Ramos (cell line): Measurements from ENCODE around the gene CPN2.

Source experiments
- in situ Hi-C: fragments of 300-500 bp; cut with MboI; formaldehyde crosslinking; loops from one replicate; pipeline ENCODE4 v1.14.3; 2022; ENCODE audit warnings: low sequenced_read_pairs; ENCODE audit not compliant: unreplicated experiment

CPN2 gene

DNA sequence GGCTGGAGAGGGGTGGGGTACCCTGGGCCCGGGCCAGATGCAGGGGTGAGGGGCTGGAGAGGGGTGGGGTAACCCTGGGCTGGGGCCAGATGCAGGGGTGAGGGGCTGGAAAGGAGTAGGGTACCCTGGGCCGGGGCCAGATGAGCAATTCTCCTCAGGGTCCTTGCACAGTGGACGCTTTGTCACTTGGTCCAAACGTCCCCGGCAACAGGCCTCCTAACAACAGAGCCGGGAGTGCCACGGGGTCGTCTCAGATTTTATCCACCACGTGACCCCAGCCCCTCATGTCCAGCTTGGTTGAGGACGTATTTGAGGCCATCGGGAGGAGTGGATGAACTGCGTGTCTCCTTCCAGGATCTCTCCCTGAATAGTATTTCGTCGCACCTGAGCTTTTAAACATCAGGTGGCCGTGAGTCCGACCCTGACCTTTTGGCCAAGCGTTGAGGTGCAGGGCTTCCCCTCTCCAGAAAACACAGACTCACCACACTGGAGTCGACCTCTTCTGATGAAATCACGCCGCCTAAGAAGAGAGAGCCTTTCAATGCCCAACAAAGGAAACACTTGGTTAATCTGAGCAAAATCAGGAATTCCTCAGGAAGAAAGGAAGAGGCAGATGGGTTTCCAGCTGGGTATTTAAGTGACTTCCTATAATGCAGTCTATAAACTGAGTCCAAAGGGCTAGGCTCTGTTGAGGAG lies 31.2 kb upstream of the CPN2 start:
- in situ Hi-C loops = no loop called here

DNA sequence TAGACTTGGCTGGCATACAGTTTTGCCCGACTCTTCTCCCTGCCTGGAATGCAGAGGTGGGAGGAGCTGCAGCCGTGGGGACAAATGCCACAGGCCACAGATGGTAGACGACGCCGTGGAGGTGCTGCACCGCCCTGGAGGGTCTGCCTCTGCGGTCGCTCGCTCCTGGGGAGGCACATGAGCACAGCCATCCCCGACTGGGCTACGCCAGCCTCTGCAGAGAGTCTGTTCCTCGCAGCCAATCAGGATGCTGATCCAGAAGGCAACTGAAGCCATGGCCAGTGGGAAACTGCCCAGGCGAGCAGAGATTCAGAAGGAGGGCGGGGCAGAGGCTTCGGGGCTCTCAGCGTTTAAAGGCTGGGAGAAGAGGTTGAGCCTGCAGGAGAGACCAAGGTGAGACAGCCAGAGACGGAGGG lies 30.3 kb upstream of the CPN2 start:
- in situ Hi-C loops = no loop called here

DNA sequence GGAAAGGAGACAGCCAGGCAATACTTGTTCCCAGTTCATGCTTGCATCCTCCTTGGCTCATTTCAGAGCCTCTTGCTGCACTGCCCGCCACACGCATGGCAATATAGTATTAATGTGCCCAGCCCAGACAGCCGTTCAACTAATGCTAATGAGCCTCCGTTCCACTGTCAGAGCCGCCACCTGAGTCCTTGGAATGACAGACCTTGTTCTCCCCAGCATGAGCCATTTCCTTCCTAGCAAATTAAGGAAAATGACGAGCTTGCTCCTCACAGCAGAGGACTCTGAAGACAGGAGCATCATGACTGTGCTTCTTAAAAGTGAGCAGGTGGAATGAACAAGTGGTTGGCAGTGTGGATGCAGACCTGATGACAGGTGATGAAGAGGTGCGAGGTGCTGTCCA lies 29.2 kb upstream of the CPN2 start:
- in situ Hi-C loops = no loop called here

DNA sequence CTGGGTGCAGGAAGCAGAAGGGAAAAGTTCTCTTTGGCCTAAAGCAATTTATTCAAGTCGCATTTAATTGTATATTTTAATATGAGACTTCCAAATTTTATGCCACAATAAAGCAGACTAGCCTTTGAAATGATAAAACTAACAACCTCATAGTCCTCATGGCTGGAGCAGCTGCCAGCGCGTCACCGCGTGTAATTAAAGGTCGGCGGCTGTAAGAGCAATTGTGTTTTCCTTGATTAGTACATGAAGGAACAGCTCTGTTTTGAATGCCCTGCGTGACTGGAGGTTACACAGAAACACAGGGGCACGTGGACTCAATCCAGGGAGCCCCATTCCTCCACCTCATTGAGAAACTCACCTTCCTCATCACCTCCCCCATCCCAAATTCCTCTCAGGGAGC lies 28.5 kb upstream of the CPN2 start:
- in situ Hi-C loops = no loop called here

DNA sequence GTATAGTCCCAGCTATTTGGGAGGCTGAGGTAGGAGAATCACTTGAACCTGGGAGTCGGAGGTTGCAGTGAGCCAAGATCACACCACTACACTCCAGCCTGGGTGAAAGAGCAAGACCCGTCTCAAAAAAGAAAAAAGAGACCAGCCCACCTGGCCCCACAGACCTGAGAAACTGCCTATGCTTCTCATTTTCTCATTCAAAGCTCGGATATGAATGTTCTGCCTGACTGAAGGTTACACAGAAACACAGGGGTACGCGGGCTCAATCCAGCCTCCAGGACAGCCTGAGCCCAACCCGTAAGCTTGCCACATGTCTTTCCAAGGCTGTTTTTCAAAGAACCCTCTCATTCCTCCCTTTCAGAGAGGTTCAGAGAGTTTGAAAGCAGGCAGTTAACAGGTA lies 28.1 kb upstream of the CPN2 start:
- in situ Hi-C loops = no loop called here

DNA sequence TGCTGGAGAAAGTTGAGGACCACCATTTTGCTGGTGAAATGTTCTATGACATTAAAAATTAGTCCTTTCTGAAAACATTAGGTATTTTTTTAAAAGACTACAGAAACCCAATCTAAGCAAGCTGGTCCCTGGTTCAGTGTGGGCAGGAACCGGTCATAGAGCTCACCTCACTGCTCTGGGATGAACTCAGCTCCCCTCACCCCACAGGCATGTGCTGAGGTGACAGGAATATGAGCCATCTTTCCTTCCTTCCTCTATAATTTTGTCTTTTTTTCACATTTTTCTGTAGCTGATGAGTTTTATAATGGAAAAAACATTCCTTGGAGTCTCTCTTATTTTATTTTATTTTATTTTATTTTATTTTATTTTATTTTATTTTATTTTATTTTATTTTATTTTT lies 26.6 kb upstream of the CPN2 start:
- in situ Hi-C loops = no loop called here

DNA sequence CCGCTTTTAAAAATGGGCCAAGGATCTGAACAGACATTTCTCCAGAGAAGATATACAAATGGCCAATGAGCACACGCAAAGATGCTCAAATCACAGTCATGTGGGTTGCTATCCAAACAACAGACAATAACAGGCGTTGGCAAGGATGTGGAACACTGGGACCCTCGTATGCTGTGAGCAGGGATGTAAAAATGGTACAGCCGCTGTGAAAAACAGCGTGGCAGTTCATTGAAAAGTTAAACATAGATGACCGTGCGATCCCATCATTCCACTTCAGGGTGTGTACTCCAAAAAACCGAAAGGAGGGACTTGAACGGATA lies 25.1 kb upstream of the CPN2 start:
- in situ Hi-C loops = no loop called here

DNA sequence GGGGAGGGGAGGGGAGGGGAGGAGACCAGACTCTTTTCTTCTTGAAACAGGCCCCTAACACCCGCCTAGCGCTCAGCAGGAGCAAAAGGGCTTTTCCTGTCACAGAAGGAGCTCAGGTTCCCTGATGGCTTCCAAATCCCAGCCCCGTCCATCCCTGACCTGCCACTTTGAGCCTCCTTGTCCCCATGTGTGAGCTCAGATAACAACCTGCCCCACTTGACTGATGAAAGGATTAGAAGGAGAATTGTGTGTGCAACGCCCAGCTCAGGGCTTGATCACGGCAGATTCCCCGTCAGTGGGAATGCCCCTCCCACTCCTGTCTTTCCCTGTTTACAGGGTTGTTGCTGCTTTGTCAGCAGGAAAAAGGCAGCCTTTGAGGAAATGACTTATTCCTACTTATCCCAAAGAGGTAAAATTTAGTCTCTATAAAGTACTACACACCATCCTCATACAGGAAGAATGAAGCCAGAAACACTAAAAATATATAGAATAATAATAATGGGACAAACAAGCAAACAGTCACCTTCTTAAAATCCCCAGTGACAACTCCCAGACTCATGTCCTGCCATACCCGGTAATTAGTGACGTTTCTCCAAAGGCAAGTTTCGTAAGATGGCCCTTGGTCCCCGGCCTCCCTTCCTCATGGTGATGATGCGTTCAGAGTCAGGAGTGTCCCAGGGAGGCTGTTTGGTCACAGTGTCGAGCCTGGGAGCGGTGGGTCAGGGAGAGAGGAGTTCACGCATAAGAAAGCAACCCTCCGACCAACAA lies 24.5 kb upstream of the CPN2 start:
- in situ Hi-C loops = no loop called here

DNA sequence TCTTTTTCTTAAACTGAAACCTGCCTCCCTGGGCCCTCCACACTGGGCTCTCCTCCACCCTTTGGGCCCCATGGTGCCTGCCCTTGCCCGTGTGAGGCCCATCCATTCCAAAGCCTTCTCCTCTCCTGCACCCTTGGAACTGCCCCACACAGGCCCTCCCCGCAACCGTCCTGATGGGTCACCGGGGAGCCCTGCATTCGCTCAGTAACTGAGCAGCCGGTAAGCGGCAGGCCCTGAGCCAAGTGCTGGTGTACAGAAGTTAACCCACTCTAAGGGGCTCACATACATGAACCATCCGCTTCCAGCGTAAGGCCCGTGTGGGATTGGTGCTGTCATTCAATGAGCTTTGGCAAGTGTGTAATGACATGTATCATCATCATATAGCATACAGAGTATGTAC lies 23.8 kb upstream of the CPN2 start:
- in situ Hi-C loops = no loop called here

DNA sequence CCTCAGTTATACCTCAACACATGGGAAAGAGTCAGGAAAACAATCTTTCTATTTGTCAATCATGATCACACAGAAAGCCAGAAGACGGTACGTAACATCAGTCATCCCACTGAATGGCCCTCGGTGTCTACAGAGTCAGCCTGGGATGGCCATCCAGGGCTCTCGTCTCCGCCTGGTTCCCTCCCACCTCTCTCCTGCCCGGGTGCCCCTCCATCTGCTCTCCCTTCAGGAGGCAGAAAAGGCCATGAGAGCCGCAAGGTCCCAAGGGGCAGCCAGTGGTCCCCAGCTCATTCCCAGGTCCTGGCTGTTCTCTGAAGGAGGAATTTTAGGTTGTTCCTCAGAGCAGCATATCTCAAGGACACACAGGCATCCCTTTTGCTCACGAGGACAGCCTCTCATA lies 22.8 kb upstream of the CPN2 start:
- in situ Hi-C loops = no loop called here

DNA sequence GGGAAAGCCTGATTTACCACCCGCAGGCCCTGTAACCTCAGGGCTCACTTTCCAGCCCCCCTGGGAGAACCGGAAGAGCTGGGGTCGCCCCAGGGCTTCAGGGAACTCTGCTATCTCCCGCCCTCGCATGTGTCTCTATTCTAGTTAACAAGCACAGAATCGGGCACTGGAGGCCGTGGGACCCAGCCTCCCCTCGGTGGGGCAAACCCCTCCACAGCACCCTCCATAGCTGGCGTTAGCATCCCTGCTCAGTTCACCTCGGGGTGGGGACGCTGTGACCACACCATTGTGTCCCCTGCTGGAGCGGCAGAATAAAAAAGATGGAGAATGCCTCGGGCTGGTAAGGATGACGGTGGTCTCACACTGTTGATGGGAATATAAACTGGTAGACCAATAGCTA lies 21.9 kb upstream of the CPN2 start:
- in situ Hi-C loops = no loop called here

DNA sequence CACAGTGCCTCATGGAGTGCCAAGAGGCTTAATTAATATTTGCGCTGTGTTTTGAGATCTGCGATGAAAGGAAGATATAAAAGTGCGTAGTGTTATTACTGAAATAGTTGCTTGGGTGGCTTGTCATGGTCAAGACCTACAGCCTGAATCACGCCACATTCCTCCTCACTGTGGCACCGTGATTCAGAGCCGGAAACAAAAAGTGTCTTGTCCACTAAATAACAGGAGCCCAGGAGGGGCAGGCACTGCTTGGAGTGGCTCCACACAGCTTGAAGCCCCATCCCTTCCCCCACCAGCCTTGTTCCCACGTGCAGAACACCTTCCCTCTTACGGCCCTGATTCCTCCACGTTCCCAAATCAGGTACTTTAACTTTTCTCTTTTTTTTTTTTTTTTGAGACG lies 19.6 kb upstream of the CPN2 start:
- in situ Hi-C loops = no loop called here

DNA sequence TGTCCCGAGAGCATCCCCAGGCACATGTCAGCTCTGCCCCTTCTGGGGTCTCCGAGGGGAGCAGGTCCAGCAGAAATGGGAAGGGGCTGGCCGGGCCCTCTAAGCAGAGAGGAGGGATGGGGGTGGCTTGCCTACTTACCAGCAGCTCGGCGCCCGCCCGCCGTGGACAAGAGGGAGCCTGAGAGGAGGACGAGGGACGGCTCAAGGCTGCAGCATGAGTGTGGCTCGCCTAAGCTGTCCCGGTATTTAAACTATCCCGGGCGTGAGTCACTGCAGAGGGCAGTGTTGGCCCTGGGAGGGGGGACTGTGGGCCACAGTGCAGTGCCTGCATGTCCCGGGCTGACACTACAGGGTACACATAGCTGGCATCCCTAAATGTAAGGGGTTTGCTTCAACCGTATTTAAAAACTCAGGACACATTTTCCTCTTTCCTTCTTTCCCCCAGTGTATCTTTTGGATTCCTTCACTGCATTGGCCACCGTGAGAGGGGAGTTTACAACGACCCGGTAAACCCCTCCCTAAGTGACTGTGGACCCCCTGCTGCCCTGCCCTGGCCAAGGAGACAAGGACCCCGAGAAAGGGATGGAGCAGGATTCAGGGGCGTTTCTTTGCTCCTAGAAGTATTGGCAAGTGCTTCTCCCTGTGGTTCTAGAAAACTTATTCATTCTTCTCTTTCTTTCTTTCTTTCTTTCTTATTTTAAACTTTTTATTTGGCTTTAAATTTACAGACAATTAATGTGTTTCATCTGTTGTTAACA lies 18.6 kb upstream of the CPN2 start, which contains the start of gene LRRC15:
TSS of gene LRRC15 (minus strand) at position 222 of the 758 bp plus-strand sequence. CDS start 8,700 bp downstream, outside the sequence.
- in situ Hi-C loops = no loop called here

DNA sequence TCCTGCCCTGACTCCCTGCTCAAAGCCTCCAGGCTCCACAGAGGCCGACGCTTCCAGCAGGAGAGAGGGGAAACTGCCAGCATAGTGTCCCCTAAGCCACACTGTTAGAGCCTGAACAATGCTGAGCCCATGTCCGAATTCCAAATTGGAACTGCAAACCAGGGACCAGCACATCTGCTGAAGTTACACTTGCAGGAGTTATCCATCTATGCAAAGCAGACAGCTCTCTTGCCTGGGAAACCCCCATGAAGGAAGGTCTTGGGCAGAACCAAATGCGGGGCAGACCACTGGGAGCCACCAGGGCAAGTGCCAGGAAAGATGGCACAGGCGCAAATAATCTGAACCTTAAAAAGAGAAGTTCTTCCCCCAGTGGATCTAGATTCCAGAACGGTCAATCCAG lies 17.8 kb upstream of the CPN2 start:
- in situ Hi-C loops = no loop called here

DNA sequence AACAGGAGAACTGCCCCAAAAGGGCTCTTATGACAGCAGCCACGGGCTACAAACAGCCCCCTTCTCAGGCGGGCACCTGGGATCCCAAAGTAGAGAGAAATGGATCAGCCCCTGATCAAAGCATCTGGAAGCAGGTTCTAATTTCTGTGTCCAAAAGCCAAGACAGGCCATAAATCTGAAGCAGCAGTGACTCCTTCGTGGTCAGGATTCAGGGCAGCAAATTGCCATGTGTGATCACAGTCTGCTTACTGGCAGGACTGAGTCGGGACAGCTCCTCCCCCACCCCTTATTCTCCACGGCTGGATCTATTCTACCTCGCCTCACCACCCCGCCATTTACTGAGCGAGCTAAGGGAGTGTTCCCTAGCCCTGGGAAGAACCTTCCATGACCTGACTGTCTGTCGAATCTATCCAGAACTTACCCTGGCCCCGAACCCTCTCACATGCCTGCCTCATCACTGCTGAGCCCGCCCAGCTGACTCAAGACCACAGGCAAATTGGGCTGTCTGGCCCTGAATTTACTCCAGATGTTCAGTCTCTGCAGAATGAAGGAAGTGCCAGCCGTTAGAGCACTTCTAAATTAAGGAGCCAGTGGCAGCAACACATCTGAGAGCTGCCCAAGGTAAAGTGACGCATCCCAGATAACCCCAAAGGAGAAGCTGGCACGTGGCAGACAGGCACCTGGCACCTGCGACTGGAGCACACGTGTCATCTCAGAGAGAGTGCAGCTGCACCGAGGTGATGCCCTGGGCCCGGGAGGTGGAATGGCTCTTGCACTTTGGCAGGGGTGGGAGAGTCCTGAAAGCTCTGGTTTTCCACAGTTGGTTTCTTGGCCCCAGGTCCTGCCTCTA lies 17.1 kb upstream of the CPN2 start:
- in situ Hi-C loops = no loop called here

DNA sequence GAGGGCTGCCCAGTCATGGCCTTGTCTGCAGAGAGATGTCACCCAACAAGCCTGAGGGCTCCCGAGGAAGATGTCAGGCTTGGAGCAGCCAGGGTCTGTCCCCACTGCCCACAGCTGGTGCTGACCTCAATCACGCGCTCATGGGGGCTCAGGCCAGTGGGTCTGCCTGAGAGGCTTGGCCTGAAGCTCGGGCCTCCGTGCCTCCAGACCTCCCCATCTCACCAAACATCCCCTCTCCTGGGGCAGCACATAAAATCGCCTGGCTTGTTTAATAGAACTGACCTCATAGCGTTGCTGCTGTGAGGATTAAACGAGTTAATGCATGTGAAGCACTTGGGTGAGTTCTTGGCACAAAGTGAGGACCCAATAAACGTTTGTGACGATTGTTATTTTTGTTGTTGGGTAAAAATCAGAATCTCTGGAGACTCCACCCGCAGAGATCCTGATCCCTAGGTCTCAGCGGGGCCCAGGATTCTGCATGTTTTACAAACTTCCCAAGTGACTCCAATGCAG lies 14.9 kb upstream of the CPN2 start:
- in situ Hi-C loops = no loop called here

DNA sequence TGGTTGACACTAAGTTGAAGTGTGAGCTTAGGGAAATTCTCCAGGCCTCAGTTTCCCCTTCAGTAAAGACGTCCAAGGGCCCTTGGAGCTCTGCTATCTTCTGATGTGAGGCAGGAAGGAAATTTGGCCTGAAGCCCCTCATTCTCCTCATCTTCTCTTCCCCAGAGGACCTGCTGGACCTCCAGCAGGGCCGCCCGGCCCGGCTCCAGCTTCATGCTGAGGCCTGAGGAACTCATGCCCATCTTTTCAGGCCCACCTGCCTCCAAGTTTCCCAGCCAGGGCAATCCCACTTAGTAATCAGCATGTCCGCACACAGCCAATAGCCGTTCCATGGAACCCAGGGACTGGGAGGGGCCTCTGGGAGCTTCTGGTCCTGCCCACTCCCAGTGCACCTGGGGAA lies 14.4 kb upstream of the CPN2 start:
- in situ Hi-C loops = no loop called here

DNA sequence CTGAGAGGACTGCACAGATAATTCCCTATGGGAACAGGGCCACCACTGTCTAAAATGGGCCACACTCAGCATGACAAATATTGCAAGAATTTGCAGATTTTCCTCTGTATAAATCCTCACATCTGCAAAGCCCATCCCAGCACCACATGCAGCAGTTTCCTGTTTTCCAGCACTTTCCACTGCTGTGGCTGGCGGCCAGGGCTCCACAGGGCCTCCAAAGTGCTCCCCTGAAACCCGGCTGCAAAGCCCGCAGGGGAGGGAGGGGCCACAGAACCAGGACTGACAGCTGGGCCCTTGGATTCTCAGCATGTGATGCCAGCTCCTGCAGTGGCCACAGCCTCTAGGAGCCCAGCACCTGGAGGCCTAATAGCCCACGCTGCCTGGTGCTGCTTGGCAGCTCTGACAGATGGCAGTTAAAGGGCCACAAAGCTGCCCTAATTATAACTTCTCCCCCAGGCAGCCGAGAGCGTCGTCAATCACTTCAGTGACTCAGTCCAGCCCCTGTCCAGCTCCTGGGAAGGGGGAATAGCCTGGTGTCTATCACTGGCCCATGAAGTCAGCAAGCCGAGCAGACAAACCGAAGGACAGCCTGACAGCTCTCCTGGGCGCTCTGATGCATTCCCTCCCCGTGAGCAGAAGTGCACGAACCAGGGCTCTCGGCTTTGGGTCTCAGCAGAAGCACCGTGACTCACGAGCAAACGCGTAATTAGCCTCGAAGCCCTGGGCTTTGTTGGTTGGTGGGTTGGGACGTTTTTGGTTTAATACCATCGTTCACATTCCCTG lies 13.7 kb upstream of the CPN2 start:
- in situ Hi-C loops = no loop called here

DNA sequence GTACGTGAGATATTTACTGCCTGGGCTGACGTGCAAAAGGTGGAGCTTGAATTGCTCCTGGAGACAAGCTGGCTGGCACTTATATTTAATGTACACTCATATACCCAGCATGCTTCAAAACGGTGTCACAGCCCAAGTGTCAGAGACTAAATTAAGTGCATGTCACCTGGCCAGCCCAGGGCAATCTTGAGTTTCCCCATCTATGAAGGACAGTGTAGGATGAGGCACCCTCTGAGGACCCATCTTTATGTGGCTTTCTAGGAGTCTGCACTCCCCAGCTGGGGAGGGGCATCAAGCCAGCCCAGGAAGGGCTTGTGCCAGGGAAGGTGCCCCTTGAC lies 13.2 kb upstream of the CPN2 start:
- in situ Hi-C loops = no loop called here

DNA sequence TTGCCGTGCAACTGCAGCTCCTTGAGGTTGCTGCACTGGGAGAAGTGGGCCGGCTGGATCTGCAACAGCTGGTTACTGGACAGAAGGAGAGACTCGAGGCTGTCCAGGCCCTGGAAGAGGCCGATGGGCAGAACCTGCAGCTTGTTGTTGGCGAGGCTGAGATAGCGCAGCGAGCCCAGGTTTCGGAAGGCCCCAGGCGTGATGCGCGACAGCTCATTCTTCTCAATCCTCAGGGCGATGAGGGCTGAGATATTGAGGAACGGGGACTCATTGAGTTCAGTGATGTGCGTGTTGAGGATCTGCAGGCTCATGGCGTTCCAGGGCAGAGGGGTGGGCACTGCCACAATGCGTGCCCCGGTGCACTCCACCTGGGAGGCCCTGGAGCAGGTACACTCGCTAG lies 9.4 kb upstream of the CPN2 start:
- in situ Hi-C loops = no loop called here
